Measurements from ENCODE around the gene SORL1.

SORL1 gene

DNA sequence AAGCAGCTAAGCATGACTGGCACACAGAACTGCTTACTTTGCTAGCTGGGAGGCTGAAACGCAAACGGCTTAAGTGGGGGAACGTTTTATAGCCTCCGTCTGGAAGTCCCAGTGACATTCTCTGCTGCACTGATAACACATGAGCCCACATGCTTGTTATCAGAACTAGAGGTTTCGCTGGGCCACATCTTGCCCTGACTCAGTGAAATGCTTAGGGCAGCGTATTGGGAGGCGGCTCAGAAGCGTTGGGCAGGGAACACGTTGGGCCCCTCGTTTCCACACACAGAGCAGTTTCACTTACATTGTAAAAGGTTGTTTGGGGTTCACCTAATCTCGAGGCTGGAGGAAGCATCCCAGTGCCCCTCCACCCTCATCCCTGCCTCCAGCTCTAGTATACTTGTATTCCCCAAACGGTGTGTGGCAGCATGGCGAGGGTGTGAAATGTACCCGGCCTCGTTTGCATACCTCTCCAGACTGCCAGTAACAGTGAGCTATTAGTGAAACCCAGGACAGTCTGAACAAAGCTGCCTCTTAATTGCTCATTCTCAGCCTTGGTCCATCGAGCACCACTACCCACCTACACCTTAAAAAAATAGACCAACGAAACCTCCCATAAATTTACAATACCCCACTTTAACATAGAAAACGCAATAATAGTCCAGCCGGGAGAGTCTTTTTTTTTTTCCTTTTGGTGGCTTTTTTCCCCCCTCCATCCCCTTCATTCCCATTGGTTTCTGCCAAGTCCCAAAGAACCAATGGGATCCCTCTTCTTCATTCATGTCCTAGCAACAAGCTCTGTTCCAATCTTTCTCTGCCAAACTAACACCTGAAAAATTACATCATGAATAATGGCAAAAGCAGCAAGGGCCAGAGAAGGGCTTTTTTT is 219.4 kb downstream of the SORL1 start:
- ATAC-seq (replicated peaks) (no peak), DNase-seq (no peak)
- Mint-ChIP-seq H3K4me1 (ENCODE audit: low read depth in 2 of 2) (no peaks in the 10 kb centered on the region), H3K4me3 (no peak overlapping the region), H3K27me3 (no peaks in the 10 kb centered on the region), H3K36me3 (ENCODE audit: insufficient read depth) (no peaks in the 10 kb centered on the region), H3K9me3 (no peaks in the 10 kb centered on the region), H3K27ac (no peak overlapping the region)

DNA sequence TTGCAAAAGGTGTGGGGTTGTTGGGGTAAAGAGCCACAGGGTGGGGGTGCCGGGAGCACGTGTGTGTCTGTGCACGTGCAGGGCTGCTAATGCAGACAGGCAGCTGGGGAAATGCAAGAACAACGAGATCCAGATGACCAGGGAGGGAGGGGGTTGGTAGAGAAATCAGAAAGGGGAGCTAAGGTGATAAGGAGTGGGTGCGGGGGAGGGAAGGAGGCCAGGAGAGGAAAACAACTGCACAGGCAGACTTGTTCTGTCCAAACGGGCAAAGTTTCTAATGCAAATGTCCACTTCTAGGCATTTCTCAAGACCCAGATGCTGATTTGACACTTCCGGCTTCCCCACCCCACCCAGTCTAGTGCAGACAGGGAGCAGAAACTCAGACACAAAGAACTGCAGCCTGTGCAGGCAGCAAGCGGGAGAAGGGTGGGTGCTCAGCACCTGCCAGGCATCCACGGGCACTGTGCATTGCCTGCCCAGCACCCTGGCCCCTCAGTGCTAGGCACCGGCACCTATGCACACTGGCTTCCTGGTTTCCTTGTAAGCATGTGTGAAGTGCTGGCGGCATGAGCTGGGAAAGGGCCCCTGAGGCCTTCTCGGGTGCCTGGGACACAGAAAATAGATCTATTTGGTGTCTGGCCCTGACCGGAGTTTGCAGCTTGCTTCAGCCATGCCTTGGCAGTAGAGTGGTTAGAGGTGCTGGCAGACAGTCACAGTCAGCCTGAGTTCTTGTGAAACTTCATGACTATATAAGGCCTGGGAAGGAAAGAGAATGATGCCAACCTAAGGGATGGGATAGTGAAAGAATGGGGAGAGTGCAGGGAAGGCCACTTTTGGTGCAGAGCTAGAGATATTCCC is 220.7 kb downstream of the SORL1 start:
- no peak overlapping the region for H3K27ac Mint-ChIP-seq
- no peaks in the 10 kb centered on the region for H3K9me3 Mint-ChIP-seq

DNA sequence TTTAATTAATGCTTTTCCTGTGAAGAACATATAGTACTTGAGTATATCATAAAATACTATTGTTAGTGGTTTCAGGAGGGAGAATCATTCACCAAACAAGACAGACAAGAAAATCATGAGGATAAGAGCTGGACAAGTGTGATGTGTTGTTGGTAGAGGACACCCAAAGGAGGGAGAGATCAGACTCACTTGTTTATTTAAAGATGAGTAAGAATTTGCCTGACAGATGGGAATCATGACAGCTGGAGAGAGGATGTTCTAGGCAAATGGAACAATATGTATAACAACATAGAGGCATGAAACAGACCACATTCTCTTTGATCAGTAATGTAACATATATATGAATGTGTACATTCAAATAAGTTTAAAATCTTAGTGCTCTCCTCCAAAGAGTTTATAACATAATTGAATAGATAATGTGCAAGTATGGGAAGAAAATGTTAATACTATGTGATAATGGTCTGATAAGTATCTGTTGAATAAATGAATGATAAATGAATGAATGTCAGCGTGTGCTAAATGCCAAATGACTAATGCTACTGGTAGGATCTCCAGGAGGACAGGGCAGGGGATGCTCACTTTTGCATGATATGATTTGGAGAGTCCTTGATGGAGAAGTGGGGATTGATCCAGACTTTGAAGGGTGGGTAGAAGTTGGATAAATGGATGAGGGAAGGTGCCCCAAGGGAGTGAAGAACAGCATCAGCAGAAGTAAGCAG is 229.6 kb downstream of the SORL1 start:
- Mint-ChIP-seq H3K4me1 (ENCODE audit: low read depth in 2 of 2) (no peaks in the 10 kb centered on the region), H3K27me3 (no peaks in the 10 kb centered on the region)

More for the DNA sequence above, 220.7 kb downstream of the SORL1 start:
- Mint-ChIP-seq H3K4me3 (no peak overlapping the region), H3K4me1 (ENCODE audit: low read depth in 2 of 2) (no peaks in the 10 kb centered on the region), H3K36me3 (ENCODE audit: insufficient read depth) (no peaks in the 10 kb centered on the region), H3K27me3 (no peaks in the 10 kb centered on the region)
- ATAC-seq (replicated peaks) (no peak), DNase-seq (no peak)

More for the DNA sequence above, 229.6 kb downstream of the SORL1 start:
- Mint-ChIP-seq H3K27ac (no peak overlapping the region), H3K36me3 (ENCODE audit: insufficient read depth) (no peaks in the 10 kb centered on the region), H3K9me3 (no peaks in the 10 kb centered on the region), H3K4me3 (no peak overlapping the region)
- no peak for DNase-seq
- no peak for ATAC-seq (replicated peaks)
